H1 (cell line): ENCODE measurements around the gene CCDC182. TPM values are rescaled to one million over a fixed set of nuclear protein-coding genes. Genes with fewer than 3 reads are reported as not detected.
A peak's percentile ranks its signal among the peaks of the same experiment; 100 is the strongest.

ENCODE experiments used
- CTCF ChIA-PET: fragments of 300-600 bp; sonication (Branson Sonifier 250); formaldehyde crosslinking; loops from one replicate; lab custom pipeline; 2021; ENCODE audit not compliant: partially characterized antibody; lab: Charles Lee
- POLR2A ChIA-PET: fragments of 300-600 bp; sonication (Branson Sonifier 250); formaldehyde crosslinking; loops from one replicate; lab custom pipeline; 2021; ENCODE audit warnings: inconsistent platforms; ENCODE audit not compliant: partially characterized antibody; lab: Charles Lee
- DNase-seq, 2 experiments: peaks; one replicate each; pipeline versions ENCODE4 v3.0.0 to v3.0.0-alpha.2; 2010 to 2022; ENCODE audit warnings: low spot score in 2 of 2, low read depth in 1 of 2, mixed read lengths in 1 of 2
- FAIRE-seq: peaks from 2 replicates; lab custom pipeline; 2011; peaks lifted over from hg19 to GRCh38; lab: Jason Lieb, UNC
- H2AFZ ChIP-seq: 2 replicates; pipeline ENCODE4 v1.8.1; 2012; ENCODE audit warnings: low read length, inconsistent platforms
- H2AK5ac ChIP-seq: 2 replicates; pipeline ENCODE4 v1.6.1; 2013; ENCODE audit warnings: low read depth, low read length
- H2BK120ac ChIP-seq: replicated peaks from 2 replicates; pipeline ENCODE3; 2013; ENCODE audit warnings: low read depth, low read length, inconsistent platforms
- H2BK12ac ChIP-seq: 2 replicates; pipeline ENCODE4 v1.6.1; 2013; ENCODE audit warnings: low read depth, low read length
- H2BK15ac ChIP-seq: 2 replicates; pipeline ENCODE4 v1.6.1; 2013; ENCODE audit warnings: low read length
- H2BK20ac ChIP-seq: 2 replicates; pipeline ENCODE4 v1.6.1; 2013; ENCODE audit warnings: low read length
- H2BK5ac ChIP-seq: 2 replicates; pipeline ENCODE4 v1.6.1; 2013; ENCODE audit warnings: low read depth, low read length
- H3K14ac ChIP-seq: 2 replicates; pipeline ENCODE4 v1.6.1; 2013; ENCODE audit warnings: inconsistent platforms; ENCODE audit not compliant: insufficient read length
- H3K18ac ChIP-seq: 2 replicates; pipeline ENCODE4 v1.6.1; 2013; ENCODE audit warnings: low read length; ENCODE audit errors: extremely low read depth
- H3K23ac ChIP-seq: 2 replicates; pipeline ENCODE4 v1.6.1; 2013; ENCODE audit warnings: inconsistent platforms; ENCODE audit not compliant: insufficient read length
- H3K23me2 ChIP-seq: 2 replicates; pipeline ENCODE4 v1.6.1; 2013; ENCODE audit warnings: low read depth, low read length
- H3K27ac ChIP-seq: 2 replicates; pipeline ENCODE4 v1.6.1; 2011; ENCODE audit warnings: low read depth, low read length, inconsistent platforms
- H3K27me3 ChIP-seq, 4 experiments: replicated peaks in 1 of 4; 1 replicate in 1 of 4; 2 replicates in 3 of 4; pipeline versions ENCODE4 v1.6.1 to v1.8.1; 2011 to 2013; ENCODE audit warnings: low read length in 3 of 4, mild to moderate bottlenecking in 3 of 4, inconsistent platforms in 2 of 4, mixed read lengths in 2 of 4, moderate library complexity in 1 of 4; ENCODE audit not compliant: control insufficient read depth in 3 of 4, insufficient read depth in 3 of 4; ENCODE audit errors: extremely low read depth in 1 of 4
- H3K36me3 ChIP-seq, 4 experiments: 2 replicates each; pipeline versions ENCODE4 v1.6.1 to v1.8.1; 2011 to 2013; ENCODE audit warnings: mild to moderate bottlenecking in 4 of 4, low read length in 3 of 4, moderate library complexity in 2 of 4, control low read depth in 1 of 4, inconsistent platforms in 1 of 4; ENCODE audit not compliant: insufficient read depth in 4 of 4, control insufficient read depth in 2 of 4
- H3K4ac ChIP-seq: replicated peaks from 2 replicates; pipeline ENCODE3; 2013; ENCODE audit warnings: low read length, low read depth, mixed read lengths, inconsistent platforms; ENCODE audit not compliant: insufficient read length
- H3K4me1 ChIP-seq, 4 experiments: replicated peaks in 1 of 4; 1 replicate in 1 of 4; 2 replicates in 3 of 4; pipeline versions ENCODE4 v1.6.1 to v1.8.1; 2011 to 2013; ENCODE audit warnings: low read length in 3 of 4, inconsistent platforms in 2 of 4, mixed read lengths in 1 of 4; ENCODE audit not compliant: insufficient read depth in 4 of 4, control insufficient read depth in 3 of 4
- H3K4me2 ChIP-seq, 2 experiments: 2 replicates each; pipeline versions ENCODE4 v1.6.1 to v1.8.1; 2011 to 2013; ENCODE audit warnings: low read depth in 2 of 2, low read length in 2 of 2, control low read depth in 1 of 2, inconsistent platforms in 1 of 2, mild to moderate bottlenecking in 1 of 2; ENCODE audit not compliant: insufficient read depth in 1 of 2
- H3K4me3 ChIP-seq, 4 experiments: fragments of 200-600, 300-600 bp in 1 of 4; sonication (generic), shearing (Covaris generic), sonication (Bioruptor Twin) in 1 of 4; 2 replicates each; pipeline versions ENCODE4 v1.5.1 to v1.8.1; 2011 to 2016; ENCODE audit warnings: low read length in 4 of 4, low read depth in 3 of 4, control low read depth in 2 of 4, inconsistent platforms in 2 of 4, mild to moderate bottlenecking in 2 of 4, mixed read lengths in 1 of 4, moderate library complexity in 1 of 4; ENCODE audit not compliant: insufficient read depth in 2 of 4; ENCODE audit errors: extremely low read depth in 1 of 4
- H3K56ac ChIP-seq: replicated peaks from 2 replicates; pipeline ENCODE3; 2013; ENCODE audit warnings: low read depth, mild to moderate bottlenecking, mixed read lengths, low read length, inconsistent platforms; ENCODE audit not compliant: insufficient read length
- H3K79me1 ChIP-seq: 2 replicates; pipeline ENCODE4 v1.6.1; 2013; ENCODE audit warnings: low read depth, low read length, control low read depth
- H3K79me2 ChIP-seq, 2 experiments: 2 replicates each; pipeline versions ENCODE4 v1.6.1 to v1.8.1; 2012 to 2013; ENCODE audit warnings: low read length in 2 of 2, mild to moderate bottlenecking in 2 of 2, inconsistent platforms in 1 of 2; ENCODE audit not compliant: insufficient read depth in 2 of 2, control insufficient read depth in 1 of 2
- H3K9ac ChIP-seq, 4 experiments: replicated peaks in 1 of 4; 1 replicate in 1 of 4; 2 replicates in 3 of 4; pipeline versions ENCODE4 v1.6.1 to v1.8.1; 2011 to 2013; ENCODE audit warnings: low read depth in 3 of 4, low read length in 3 of 4, control low read depth in 2 of 4, mild to moderate bottlenecking in 2 of 4, moderate library complexity in 2 of 4, inconsistent platforms in 1 of 4; ENCODE audit errors: extremely low read depth in 1 of 4
- H3K9me3 ChIP-seq, 2 experiments: 2 replicates each; pipeline versions ENCODE4 v1.6.1 to v1.8.1; 2012 to 2013; ENCODE audit warnings: mild to moderate bottlenecking in 2 of 2, moderate library complexity in 2 of 2, control low read depth in 1 of 2, inconsistent platforms in 1 of 2, low read depth in 1 of 2, low read length in 1 of 2, mixed read lengths in 1 of 2; ENCODE audit not compliant: insufficient read depth in 2 of 2
- H4K20me1 ChIP-seq, 2 experiments: replicated peaks in 1 of 2; 2 replicates each; pipeline versions ENCODE3 to v1.8.1; 2011 to 2013; ENCODE audit warnings: inconsistent platforms in 2 of 2, low read length in 2 of 2, mild to moderate bottlenecking in 1 of 2; ENCODE audit not compliant: insufficient read depth in 2 of 2, control insufficient read depth in 1 of 2
- H4K5ac ChIP-seq: 2 replicates; pipeline ENCODE4 v1.6.1; 2013; ENCODE audit warnings: low read length, low read depth, mixed read lengths, inconsistent platforms; ENCODE audit not compliant: insufficient read length
- H4K8ac ChIP-seq: 2 replicates; pipeline ENCODE4 v1.8.0; 2013; ENCODE audit warnings: mild to moderate bottlenecking, moderate library complexity, low read length, inconsistent platforms; ENCODE audit not compliant: insufficient read depth; ENCODE audit errors: extremely low read depth
- H4K91ac ChIP-seq: replicated peaks from 2 replicates; pipeline ENCODE3; 2013; ENCODE audit warnings: low read length, mixed read lengths, inconsistent platforms; ENCODE audit not compliant: insufficient read length
- BRCA1 ChIP-seq: IDR thresholded peaks from 2 replicates; pipeline ENCODE4 v1.6.1; 2012; ENCODE audit warnings: low read depth, low read length, improper control_type of control experiment
- E2F6 ChIP-seq: IDR thresholded peaks from 2 replicates; pipeline ENCODE4 v1.6.1; 2012; ENCODE audit warnings: inconsistent platforms
- SIRT6 ChIP-seq: IDR thresholded peaks from one replicate; pipeline ENCODE4 v1.7.1; 2012; ENCODE audit warnings: low read length, inconsistent platforms
- WGBS, 2 experiments: shearing (Covaris generic) in 1 of 2; methylation state at CpG; one replicate each; pipeline versions ENCODE4 v1.1.6 to v1.1.7; 2013 to 2015; ENCODE audit warnings: low lambda C conversion rate in 2 of 2, mixed read lengths in 2 of 2, inconsistent platforms in 1 of 2, low coverage in 1 of 2, missing lambda C conversion rate in 1 of 2; ENCODE audit not compliant: insufficient replicate concordance in 2 of 2, insufficient coverage in 1 of 2, insufficient read length in 1 of 2; ENCODE audit errors: extremely low coverage in 1 of 2, missing lambda C conversion rate in 1 of 2; 5-methylcytosine and 5-hydroxymethylcytosine counted together
- polyA plus RNA-seq, 7 experiments: library from polyadenylated mRNA; depleted of rRNA in 3 of 7; stranded (reverse) in 5 of 7; unstranded in 2 of 7; fragments of >200 nt in 5 of 7; fragments of 200-250 nt in 2 of 7; gene quantifications; 1 replicate in 5 of 7; 2 replicates in 1 of 7; 4 replicates in 1 of 7; pipeline versions ENCODE4 v1.2.1 to v1.2.3, GENCODE V29; 2011 to 2013; ENCODE audit warnings: missing spikeins in 2 of 7, mixed read lengths in 2 of 7
- total RNA-seq: library from RNA; stranded (reverse); fragmentation: NEBNext Ultra II Directional; extraction: Animal tissue kit (Norgen Biotek cat#: 25700); gene quantifications from 2 replicates; pipeline ENCODE4 v1.2.1, GENCODE V29; 2021
- TF ChIP-seq, protein P1 (sequence below), 3 experiments: IDR thresholded peaks; 1 replicate in 2 of 3; 2 replicates in 1 of 3; pipeline versions ENCODE4 v1.5.1 to v1.6.1; 2011; ENCODE audit warnings: low read length in 3 of 3, mild to moderate bottlenecking in 3 of 3, inconsistent platforms in 2 of 3, low read depth in 1 of 3, moderate library complexity in 1 of 3; ENCODE audit not compliant: insufficient read depth in 1 of 3; ENCODE audit errors: control extremely low read depth in 1 of 3

Gene CCDC182
- total and polyA plus RNA-seq, 2 of the 8 experiments (the other 6 are each of a cell fraction or from before 2014, with no cell fraction given): not detected

DNA sequence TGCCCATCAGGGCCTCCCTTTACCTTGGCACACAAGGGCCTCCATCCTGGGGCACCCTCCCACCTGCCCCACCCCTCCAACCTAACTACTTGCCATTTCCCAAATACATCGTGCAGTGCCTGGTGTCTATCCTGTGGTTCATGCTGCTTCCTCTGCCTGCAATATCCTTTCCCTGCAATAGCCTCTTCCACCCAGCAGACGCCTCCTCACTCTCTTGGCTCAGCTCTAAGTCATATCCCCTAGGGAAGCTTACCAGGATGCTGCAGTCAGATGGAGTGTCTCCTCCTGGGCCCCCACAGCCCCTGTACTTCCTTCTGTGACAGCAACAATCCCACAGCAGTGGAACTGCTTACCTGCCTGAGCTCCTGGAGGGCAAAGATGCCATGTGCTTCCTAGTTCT, 36.7 kb downstream of the CCDC182 start:
- 58% methylated on average over 2 of the region's 2 CpGs; no CpG with 5 or more reads in 1 of the 2 experiments for WGBS, 2 experiments
- no peak overlapping the region; a peak in 1 of 7 replicates for H3K9ac ChIP-seq

More for the DNA sequence above, 36.7 kb downstream of the CCDC182 start:
- H3K4me2 ChIP-seq: peak overlapping the region; percentile 59 to 82; a peak in 3 of 4 replicates
- H3K56ac ChIP-seq: no peak overlapping the region
- FAIRE-seq: no peak
- H3K36me3 ChIP-seq: no peaks in the 10 kb centered on the region
- H3K79me1 ChIP-seq: no peaks in the 10 kb centered on the region
- H2BK20ac ChIP-seq: no peak overlapping the region
- no peak overlapping the region for H3K18ac ChIP-seq
- ChIA-PET CTCF (interaction anchor here (0.5 to 2.2 kb wide), 14 partner anchors 9 to 465 kb away, joined by 3 to 10 read pairs (median 4); no protein-coding TSS in a partner anchor), POLR2A (no interaction called here)
- no peak overlapping the region for H2AK5ac ChIP-seq
- no peak overlapping the region for H3K14ac ChIP-seq
- no peaks in the 10 kb centered on the region for H3K79me2 ChIP-seq
- 0 out of 2 replicates have a peak overlapping the region, but pooled peaks have one; percentile 31 for H2BK5ac ChIP-seq
- H3K23me2 ChIP-seq: no peaks in the 10 kb centered on the region
- no peak overlapping the region for H3K27ac ChIP-seq
- no peak overlapping the region for H2BK120ac ChIP-seq
- no peaks in the 10 kb centered on the region for H4K20me1 ChIP-seq
- peak overlapping the region in 1 of 4 experiments; percentile 36; a peak in 1 of 8 replicates for H3K4me3 ChIP-seq
- no peaks in the 10 kb centered on the region; a peak in 2 of 7 replicates for H3K27me3 ChIP-seq
- peaks cover 0 to 11% (median 6%) of the 10 kb centered on the region in 4 experiments; a peak in 6 of 7 replicates for H3K4me1 ChIP-seq
- no peak overlapping the region for H4K8ac ChIP-seq
- no peak overlapping the region for H4K5ac ChIP-seq
- H2BK12ac ChIP-seq: no peak overlapping the region; the same call in 1 of the 2 replicates
- peak overlapping the region; percentile 70 for H2AFZ ChIP-seq
- no peak overlapping the region for H2BK15ac ChIP-seq
- H4K91ac ChIP-seq: no peak overlapping the region
- H3K23ac ChIP-seq: no peak overlapping the region
- H3K9me3 ChIP-seq: no peaks in the 10 kb centered on the region
- TF ChIP-seq, protein P1, sequence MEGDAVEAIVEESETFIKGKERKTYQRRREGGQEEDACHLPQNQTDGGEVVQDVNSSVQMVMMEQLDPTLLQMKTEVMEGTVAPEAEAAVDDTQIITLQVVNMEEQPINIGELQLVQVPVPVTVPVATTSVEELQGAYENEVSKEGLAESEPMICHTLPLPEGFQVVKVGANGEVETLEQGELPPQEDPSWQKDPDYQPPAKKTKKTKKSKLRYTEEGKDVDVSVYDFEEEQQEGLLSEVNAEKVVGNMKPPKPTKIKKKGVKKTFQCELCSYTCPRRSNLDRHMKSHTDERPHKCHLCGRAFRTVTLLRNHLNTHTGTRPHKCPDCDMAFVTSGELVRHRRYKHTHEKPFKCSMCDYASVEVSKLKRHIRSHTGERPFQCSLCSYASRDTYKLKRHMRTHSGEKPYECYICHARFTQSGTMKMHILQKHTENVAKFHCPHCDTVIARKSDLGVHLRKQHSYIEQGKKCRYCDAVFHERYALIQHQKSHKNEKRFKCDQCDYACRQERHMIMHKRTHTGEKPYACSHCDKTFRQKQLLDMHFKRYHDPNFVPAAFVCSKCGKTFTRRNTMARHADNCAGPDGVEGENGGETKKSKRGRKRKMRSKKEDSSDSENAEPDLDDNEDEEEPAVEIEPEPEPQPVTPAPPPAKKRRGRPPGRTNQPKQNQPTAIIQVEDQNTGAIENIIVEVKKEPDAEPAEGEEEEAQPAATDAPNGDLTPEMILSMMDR (IDR thresholded peaks at IDR 0.05; ENCODE audit: control extremely low read depth in 1 of 3, insufficient read depth in 1 of 3, low read depth in 1 of 3, low read length in 3 of 3): peak in 1 of 3 experiments; percentile 10; a peak in 1 of 4 replicates
- TF ChIP-seq SIRT6: no peak
- no peak for TF ChIP-seq BRCA1
- TF ChIP-seq E2F6: no peak
- peak in 1 of 2 experiments; percentile 57 for DNase-seq
- H3K4ac ChIP-seq: peak overlapping the region; percentile 57
